Dermis blood vessel endothelial cell (primary cell): ENCODE results near the gene AJUBA. TPM values are rescaled to one million over a fixed set of nuclear protein-coding genes. Genes with fewer than 3 reads are reported as not detected.
"Not testable (repeated sequence)": the region's sequence is repeated elsewhere in the genome, so short reads cannot be mapped to it uniquely, and the experiment has no call there.

Experiments
- DNase-seq: peaks from one replicate; pipeline ENCODE4 v3.0.0; 2010
- total RNA-seq: library from RNA; depleted of rRNA; stranded (reverse); fragments of >200 nt; gene quantifications from 2 replicates; pipeline ENCODE4 v1.2.3, GENCODE V29; 2014

Gene AJUBA
- total RNA-seq, 1 donor from 2014 or later = 80.8 TPM

GRCh38 chr14:22978981-22979671, 3.2 kb downstream of the AJUBA start:
- DNase-seq = peak; percentile 11

- DNase-seq = no peak
Measured at GRCh38 chr14:22978487-22978837, 3.9 kb downstream of the AJUBA start.

GRCh38 chr14:22977684-22978486, 4.5 kb downstream of the AJUBA start:
- DNase-seq = peak; percentile 78

DNA sequence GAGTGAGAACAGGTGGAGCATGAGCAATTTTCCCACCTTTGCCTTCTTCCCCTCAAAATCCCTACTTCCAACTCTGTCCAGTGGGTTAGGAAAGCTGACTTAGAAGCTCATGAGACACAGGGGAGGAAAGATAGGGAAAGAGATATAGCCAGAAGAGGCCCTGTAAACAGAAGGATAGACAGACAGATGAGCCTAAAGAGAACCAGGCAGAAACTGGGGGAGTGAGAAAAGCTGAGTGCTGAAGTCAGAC, 5.0 kb downstream of the AJUBA start:
- no peak for DNase-seq

- DNase-seq = peak; percentile 73
Measured at GRCh38 chr14:22976620-22977433, 5.5 kb downstream of the AJUBA start.

DNA sequence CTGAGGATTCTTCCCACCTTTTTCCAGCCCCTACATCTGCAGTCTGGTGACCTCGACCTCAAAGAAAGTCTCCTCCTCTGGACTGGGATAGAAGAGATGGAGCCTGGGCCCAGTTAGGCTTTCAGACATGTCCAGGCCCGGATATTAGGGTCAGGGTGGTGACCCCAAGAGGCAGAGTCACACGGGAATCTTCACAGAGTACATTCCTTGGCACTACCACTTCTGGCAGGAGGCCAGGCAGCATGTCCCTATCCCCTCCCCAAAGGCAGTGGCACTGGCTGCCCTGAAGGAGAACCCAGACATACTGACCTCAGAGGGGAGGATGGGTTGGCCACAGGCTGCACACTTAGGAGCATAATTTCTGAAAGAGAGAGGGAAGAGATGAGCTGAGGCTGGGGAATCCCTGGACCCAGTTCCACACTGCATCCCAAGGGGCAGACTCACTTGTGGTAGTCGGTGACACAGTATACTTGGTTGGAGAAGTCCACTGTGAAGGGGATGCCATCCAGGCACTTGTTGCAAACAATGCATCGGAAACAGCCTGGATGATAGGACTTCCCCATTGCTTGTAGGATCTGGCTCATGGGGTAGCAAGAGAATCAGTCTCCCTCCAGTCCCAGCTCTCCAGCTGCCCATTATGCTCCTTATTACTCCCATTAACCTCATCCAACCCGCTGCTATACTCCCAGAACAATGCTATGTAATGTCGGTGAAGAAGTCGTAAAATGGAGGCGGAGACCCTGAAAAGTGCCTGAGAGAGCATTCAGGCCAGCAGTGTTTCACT, 7.6 kb downstream of the AJUBA start:
- DNase-seq = peak; percentile 41

- peak; percentile 82 for DNase-seq
Measured at GRCh38 chr14:22973217-22974032, 8.9 kb downstream of the AJUBA start.

DNA sequence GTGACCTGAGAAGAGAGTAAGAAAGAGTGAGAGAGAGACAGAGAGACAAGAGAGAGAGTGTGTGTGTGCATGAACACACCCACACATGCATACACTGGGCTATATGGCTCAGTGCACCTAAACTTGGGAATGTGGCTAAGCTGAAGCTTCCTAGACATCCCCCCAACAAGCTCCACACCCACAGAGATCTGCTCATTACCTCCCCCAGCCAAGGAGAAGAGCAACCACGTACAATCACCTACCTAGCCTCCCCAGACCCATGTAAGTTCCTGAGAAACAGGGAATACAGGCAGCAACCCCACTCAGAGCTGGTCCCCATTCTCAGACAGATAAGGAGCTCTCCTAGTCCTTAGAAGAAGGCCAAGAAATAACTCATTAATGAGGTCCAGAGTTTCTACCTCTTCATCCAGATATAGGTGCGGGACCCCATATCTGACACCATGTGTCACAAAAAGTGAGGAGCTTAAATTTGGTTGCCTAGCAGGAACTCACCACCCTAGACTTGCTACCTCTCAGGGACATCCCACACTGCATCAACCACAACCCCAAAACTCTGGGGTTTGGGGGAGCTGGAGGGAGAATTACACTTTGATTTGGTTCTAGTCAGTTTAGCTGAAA, 9.9 kb downstream of the AJUBA start:
- no peak for DNase-seq

DNA sequence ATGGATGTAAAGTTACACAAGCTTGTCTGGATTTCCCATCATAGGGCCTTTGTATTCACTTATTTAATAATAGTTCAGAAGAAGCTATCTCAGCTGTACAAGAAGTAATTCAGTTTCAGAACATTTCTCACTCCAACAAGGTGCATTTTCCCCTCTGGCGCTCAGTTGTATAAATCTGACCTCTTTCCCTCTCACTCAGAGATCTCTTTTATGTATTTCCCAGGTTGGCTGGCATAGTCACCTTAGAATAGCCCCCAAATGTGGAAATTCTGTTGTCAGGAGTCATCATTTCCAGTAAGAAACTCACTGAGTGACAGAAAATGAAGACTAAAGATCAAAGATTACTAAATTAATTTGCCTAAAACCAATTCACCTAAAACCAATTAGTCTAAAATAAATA, 11.2 kb downstream of the AJUBA start:
- no peak for DNase-seq

DNA sequence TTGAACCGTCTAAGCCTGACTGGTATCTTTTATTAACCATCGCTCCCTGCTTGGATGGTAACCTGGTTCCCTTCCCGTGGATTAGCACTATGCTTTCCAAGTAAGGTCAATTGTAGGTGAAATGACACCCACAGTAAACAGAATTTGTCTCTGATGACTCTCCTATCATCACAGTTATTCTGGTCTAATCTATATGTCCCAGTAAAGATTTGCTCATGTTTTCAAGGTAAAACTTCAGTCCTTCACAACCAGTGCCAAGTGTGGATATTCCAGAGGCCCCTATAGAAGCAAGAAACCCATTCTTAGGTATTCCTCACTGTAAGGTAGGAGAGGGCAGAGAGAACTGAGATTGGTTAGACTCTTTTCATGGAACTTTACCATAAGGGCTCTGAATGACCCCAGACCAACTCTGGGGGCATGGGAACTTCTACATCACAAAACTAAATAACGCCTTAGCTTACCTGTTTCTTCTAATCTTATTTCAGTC, 15.5 kb downstream of the AJUBA start:
- DNase-seq = no peak

GRCh38 chr14:22965916-22966782, 16.2 kb downstream of the AJUBA start:
- DNase-seq = peak; percentile 30

DNA sequence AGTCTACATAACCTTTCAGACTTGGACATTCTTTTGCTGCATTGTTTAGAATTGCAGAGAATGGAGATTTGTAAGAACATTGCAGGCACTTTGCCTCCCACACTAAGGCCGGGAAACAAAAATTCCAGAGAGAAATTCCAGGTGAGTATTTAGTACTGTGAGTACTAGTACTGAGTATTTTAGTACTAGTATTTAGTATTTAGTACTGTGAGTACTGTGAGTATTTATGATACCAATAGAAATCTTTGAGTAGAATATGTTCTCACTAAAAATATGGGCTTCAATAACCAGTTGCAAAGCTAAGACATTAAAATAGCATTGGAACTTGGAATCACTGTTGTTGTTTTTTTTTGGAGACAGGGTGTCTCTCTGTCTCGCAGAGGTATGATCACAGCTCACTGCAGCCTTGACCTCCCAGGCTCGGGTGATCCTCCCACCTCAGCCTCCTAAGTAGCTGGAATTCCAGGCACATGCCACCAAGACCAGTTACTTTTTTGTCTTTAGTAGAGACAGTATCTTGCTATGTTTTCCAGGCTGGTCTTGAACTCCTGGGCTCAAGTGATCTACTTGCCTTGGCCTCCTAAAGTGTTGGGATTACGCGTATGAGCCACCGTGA, 20.2 kb downstream of the AJUBA start:
- DNase-seq = no peak

- peak; percentile 36 for DNase-seq
Measured at GRCh38 chr14:22955702-22956569, 26.4 kb downstream of the AJUBA start.

DNA sequence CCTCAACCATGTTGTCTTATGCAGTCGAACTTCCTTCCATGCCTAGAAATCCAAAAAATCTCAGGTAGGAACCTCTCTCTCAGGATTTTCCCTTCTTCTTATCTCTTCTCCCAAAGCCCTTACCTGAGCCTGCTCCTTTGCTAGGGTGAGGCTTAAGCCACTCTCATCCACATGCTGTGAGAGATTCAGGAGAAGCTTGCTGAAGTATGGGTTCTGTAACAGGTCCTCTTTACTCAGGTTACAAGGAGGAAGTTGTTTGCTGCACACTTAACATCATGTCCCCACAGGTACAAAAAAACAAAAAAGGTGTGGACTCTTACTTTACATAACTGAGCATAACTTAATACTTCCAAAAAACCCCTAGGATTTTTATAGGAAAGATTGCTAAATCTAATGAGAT, 29.9 kb downstream of the AJUBA start:
- DNase-seq = no peak

- DNase-seq = not testable (repeated sequence)
Measured at GRCh38 chr14:22951795-22952194, 30.6 kb downstream of the AJUBA start.

GRCh38 chr14:22945642-22946041, 36.7 kb downstream of the AJUBA start:
- no peak for DNase-seq

DNA sequence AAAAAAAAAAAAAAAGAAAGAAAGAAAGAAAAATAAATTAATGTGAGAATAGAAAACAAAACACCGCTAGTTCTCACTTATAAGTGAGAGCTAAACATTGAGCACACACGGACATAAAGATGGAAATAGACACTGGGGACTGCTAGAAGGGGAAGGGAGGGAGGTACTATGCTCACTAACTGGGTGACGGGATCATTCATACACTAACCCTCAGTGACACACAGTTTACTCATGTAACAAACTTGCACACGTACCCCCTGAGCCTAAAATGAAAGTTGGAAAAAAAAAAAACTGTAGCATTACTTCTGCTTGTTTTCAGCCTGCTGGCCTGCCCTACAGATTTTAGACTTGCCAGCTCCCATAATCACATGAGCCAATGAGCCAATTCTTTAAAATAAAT, 42.7 kb downstream of the AJUBA start:
- DNase-seq = no peak

GRCh38 chr14:22935156-22935555, 47.2 kb downstream of the AJUBA start:
- DNase-seq = no peak

DNA sequence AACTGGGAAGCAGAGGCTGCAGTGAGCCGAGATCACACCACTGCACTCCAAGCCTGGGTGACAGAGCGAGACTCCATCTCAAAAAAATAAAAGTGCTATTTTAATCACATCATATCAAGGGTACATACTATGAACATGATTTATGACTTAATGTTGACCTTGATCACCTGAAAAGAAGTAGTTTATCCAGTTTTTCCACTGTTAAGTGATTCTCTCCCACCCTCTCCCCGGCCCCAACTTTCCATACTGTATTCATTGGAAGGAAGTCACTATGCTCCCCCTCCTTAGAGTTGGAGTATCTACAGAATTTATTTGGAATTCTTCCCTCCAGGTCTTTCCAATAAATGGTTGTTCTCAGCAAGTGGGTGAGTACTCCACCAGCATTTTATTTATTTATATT, 50.2 kb downstream of the AJUBA start:
- DNase-seq = no peak
